K562 (cell line): ENCODE measurements around the gene ANO9. TPM values are rescaled to one million over a fixed set of nuclear protein-coding genes. Genes with fewer than 3 reads are reported as not detected.

Experiments used
- ESRRA ChIP-seq: fragments of 450-650 bp; IDR thresholded peaks from 2 replicates; pipeline ENCODE4 v1.6.1; 2014; ENCODE audit warnings: low read depth, mild to moderate bottlenecking, moderate library complexity, borderline replicate concordance
- EZH2 ChIP-seq: IDR thresholded peaks from 2 replicates; pipeline ENCODE4 v1.6.1; 2012; ENCODE audit warnings: low read depth, mild to moderate bottlenecking, inconsistent platforms, low read length, borderline replicate concordance
- HIVEP1 ChIP-seq: fragments of 250-450 bp; sonication (Bioruptor Pico); IDR thresholded peaks from 2 replicates; pipeline ENCODE4 v1.4.0; 2020; ENCODE audit warnings: mild to moderate bottlenecking
- RFX7 ChIP-seq: fragments of 250-450 bp; sonication (Bioruptor Pico); IDR thresholded peaks from 2 replicates; pipeline ENCODE4 v1.5.1; 2021; ENCODE audit warnings: mild to moderate bottlenecking
- ZKSCAN3 ChIP-seq: fragments of 250-450 bp; sonication (Bioruptor Pico); IDR thresholded peaks from 2 replicates; pipeline ENCODE4 v1.4.0; 2020
- ZNF197 ChIP-seq: fragments of 200-800 bp; sonication (Bioruptor generic); IDR thresholded peaks from 2 replicates; pipeline ENCODE4 v1.6.1; 2016; ENCODE audit warnings: low read depth, missing genetic modification characterization, missing compliant biosample characterization
- ZNF551 ChIP-seq: fragments of 250-450 bp; sonication (Bioruptor Pico); IDR thresholded peaks from 2 replicates; pipeline ENCODE4 v1.5.0; 2021; ENCODE audit warnings: mild to moderate bottlenecking, moderate library complexity
- polyA plus RNA-seq, 8 experiments: library from polyadenylated mRNA; depleted of rRNA in 4 of 8; stranded (reverse) in 5 of 8; unstranded in 3 of 8; fragments of >200 nt; fragmentation: Nextera tagmentation in 2 of 8; fragmentation: Illumina TruSeq in 1 of 8; extraction: Ambion mirVana in 2 of 8; extraction: Trizol in 1 of 8; gene quantifications; 2 replicates each; pipeline versions ENCODE4 v1.2.1 to v1.2.3, GENCODE V29; 2011 to 2014; ENCODE audit warnings: inconsistent platforms in 1 of 8, missing spikeins in 1 of 8
- total RNA-seq, 7 experiments: library from RNA; depleted of rRNA in 6 of 7; stranded (reverse); fragments of >200 nt in 6 of 7; fragmentation: Illumina TruSeq in 2 of 7; extraction: Trizol in 2 of 7; gene quantifications; 2 replicates each; pipeline versions ENCODE4 v1.2.1 to v1.2.3, GENCODE V29; 2011 to 2021; ENCODE audit warnings: low replicate concordance in 1 of 7
- TF ChIP-seq, protein P1 (sequence below), 2 experiments: fragments of 450-650 bp; IDR thresholded peaks; 2 replicates each; pipeline ENCODE4 v1.6.1; 2018; ENCODE audit warnings: mild to moderate bottlenecking in 2 of 2, low read depth in 1 of 2; ENCODE audit not compliant: partially characterized antibody in 2 of 2
- TF ChIP-seq, protein P2 (sequence below): fragments of 450-650 bp; IDR thresholded peaks from 2 replicates; pipeline ENCODE4 v1.6.1; 2016
- TF ChIP-seq, protein P3 (sequence below), 2 experiments: fragments of 450-650 bp; IDR thresholded peaks; 2 replicates each; pipeline ENCODE4 v1.6.1; 2016; ENCODE audit warnings: mild to moderate bottlenecking in 2 of 2, borderline replicate concordance in 1 of 2, low read depth in 1 of 2, moderate library complexity in 1 of 2
- TF ChIP-seq, protein P4 (sequence below): fragments of 450-650 bp; conservative IDR thresholded peaks from 2 replicates; pipeline ENCODE4 v1.6.1; 2016; ENCODE audit warnings: missing genetic modification characterization, low read depth, mild to moderate bottlenecking, missing compliant biosample characterization, moderate library complexity
- TF ChIP-seq, protein P5 (sequence below): fragments of 250-450 bp; sonication (Bioruptor Pico); IDR thresholded peaks from 2 replicates; pipeline ENCODE4 v1.6.1; 2021; ENCODE audit warnings: mild to moderate bottlenecking

Gene ANO9
- total and polyA plus RNA-seq, 9 of the 15 experiments (the other 6 are each of a cell fraction or from before 2014, with no cell fraction given) = 0.20 to 14.5 (median 4.5) TPM

DNA sequence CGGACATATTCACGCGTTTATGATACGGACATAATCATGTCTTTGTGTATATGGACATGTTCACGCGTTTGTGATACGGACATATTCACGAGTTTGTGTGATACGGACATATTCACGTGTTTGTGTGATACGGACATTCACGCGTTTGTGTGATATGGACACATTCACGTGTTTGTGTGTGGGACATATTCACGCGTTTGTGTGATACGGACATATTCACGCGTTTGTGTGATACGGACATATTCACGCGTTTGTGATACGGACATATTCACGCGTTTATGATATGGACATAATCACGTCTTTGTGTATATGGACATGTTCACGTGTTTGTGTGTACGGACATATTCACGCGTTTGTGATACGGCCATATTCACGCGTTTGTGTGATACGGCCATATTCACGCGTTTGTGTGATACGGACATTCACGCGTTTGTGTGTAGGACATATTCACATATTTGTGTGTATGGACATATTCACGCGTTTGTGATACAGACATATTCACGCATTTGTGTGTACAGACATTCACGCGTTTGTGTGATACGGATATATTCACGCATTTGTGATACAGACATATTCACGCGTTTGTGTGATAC, 33.2 kb upstream of the ANO9 start (continued):
- TF ChIP-seq, protein P1, sequence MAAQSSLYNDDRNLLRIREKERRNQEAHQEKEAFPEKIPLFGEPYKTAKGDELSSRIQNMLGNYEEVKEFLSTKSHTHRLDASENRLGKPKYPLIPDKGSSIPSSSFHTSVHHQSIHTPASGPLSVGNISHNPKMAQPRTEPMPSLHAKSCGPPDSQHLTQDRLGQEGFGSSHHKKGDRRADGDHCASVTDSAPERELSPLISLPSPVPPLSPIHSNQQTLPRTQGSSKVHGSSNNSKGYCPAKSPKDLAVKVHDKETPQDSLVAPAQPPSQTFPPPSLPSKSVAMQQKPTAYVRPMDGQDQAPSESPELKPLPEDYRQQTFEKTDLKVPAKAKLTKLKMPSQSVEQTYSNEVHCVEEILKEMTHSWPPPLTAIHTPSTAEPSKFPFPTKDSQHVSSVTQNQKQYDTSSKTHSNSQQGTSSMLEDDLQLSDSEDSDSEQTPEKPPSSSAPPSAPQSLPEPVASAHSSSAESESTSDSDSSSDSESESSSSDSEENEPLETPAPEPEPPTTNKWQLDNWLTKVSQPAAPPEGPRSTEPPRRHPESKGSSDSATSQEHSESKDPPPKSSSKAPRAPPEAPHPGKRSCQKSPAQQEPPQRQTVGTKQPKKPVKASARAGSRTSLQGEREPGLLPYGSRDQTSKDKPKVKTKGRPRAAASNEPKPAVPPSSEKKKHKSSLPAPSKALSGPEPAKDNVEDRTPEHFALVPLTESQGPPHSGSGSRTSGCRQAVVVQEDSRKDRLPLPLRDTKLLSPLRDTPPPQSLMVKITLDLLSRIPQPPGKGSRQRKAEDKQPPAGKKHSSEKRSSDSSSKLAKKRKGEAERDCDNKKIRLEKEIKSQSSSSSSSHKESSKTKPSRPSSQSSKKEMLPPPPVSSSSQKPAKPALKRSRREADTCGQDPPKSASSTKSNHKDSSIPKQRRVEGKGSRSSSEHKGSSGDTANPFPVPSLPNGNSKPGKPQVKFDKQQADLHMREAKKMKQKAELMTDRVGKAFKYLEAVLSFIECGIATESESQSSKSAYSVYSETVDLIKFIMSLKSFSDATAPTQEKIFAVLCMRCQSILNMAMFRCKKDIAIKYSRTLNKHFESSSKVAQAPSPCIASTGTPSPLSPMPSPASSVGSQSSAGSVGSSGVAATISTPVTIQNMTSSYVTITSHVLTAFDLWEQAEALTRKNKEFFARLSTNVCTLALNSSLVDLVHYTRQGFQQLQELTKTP (IDR thresholded peaks at IDR 0.05; ENCODE audit: low read depth in 1 of 2, partially characterized antibody in 2 of 2) = no peak
- TF ChIP-seq ESRRA (no peak), EZH2 (no peak), ZNF197 (CRISPR knock-in tag) (no peak), RFX7 (CRISPR knock-in tag) (no peak), ZNF551 (CRISPR knock-in tag) (no peak), HIVEP1 (CRISPR knock-in tag) (peak; percentile 17; the same call in 1 of the 2 replicates), ZKSCAN3 (CRISPR knock-in tag) (peak; percentile 34; the same call in 1 of the 2 replicates)
- TF ChIP-seq, protein P2, sequence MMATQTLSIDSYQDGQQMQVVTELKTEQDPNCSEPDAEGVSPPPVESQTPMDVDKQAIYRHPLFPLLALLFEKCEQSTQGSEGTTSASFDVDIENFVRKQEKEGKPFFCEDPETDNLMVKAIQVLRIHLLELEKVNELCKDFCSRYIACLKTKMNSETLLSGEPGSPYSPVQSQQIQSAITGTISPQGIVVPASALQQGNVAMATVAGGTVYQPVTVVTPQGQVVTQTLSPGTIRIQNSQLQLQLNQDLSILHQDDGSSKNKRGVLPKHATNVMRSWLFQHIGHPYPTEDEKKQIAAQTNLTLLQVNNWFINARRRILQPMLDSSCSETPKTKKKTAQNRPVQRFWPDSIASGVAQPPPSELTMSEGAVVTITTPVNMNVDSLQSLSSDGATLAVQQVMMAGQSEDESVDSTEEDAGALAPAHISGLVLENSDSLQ = no peak
- TF ChIP-seq, protein P3, sequence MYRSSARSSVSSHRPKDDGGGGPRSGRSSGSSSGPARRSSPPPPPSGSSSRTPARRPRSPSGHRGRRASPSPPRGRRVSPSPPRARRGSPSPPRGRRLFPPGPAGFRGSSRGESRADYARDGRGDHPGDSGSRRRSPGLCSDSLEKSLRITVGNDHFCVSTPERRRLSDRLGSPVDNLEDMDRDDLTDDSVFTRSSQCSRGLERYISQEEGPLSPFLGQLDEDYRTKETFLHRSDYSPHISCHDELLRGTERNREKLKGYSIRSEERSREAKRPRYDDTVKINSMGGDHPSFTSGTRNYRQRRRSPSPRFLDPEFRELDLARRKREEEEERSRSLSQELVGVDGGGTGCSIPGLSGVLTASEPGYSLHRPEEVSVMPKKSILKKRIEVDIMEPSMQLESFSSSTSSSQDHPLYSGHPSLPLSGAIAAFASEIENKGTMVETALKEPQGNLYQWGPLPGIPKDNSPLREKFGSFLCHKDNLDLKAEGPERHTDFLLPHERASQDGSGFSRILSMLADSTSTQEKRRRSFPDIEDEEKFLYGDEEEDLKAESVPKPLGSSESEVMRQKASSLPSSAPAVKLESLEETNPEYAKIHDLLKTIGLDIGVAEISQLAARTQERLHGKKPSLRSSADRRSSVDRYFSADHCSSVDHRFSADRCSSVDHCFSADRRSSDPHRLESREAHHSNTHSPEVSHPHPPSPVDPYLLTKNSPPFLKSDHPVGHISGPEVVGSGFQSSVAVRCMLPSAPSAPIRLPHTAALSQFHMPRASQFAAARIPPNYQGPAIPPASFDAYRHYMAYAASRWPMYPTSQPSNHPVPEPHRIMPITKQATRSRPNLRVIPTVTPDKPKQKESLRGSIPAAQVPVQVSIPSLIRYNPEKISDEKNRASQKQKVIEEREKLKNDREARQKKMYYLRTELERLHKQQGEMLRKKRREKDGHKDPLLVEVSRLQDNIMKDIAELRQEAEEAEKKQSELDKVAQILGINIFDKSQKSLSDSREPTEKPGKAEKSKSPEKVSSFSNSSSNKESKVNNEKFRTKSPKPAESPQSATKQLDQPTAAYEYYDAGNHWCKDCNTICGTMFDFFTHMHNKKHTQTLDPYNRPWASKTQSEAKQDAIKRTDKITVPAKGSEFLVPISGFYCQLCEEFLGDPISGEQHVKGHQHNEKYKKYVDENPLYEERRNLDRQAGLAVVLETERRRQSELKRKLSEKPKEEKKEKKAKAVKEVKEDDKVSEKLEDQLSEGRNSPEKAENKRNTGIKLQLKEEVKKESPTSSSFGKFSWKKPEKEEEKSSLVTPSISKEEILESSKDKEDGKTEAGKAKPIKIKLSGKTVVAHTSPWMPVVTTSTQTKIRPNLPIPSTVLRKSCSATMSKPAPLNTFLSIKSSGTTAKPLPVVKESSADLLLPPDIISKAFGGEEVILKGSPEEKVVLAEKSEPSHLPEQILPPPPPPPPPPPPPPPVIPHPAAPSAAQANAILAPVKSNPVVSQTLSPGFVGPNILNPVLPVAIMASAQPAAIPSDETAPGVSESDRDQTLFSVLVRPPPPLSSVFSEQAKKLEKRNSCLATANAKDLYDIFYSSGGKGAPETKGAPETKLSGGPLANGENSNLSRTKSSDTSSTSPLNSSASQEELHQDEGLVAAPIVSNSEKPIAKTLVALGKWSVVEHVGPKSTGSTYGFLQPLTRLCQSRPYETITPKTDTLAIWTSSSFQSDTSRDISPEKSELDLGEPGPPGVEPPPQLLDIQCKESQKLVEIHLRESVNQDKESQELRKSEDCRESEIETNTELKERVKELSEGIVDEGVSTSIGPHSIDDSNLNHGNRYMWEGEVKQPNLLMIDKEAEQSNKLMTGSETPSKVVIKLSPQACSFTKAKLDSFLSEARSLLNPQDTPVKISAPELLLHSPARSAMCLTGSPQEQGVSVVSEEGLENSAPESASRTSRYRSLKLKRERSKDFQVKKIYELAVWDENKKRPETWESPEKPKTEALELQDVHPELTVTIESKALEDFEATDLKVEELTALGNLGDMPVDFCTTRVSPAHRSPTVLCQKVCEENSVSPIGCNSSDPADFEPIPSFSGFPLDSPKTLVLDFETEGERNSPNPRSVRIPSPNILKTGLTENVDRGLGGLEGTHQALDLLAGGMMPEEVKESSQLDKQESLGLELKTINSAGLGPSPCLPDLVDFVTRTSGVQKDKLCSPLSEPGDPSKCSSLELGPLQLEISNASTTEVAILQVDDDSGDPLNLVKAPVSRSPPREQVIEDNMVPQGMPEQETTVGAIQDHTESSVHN (IDR thresholded peaks at IDR 0.05; ENCODE audit: borderline replicate concordance in 1 of 2, low read depth in 1 of 2) = no peak
- TF ChIP-seq, protein P4, sequence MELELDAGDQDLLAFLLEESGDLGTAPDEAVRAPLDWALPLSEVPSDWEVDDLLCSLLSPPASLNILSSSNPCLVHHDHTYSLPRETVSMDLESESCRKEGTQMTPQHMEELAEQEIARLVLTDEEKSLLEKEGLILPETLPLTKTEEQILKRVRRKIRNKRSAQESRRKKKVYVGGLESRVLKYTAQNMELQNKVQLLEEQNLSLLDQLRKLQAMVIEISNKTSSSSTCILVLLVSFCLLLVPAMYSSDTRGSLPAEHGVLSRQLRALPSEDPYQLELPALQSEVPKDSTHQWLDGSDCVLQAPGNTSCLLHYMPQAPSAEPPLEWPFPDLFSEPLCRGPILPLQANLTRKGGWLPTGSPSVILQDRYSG (tag) = 0 out of 2 replicates have a peak, but pooled peaks have one; percentile 27
- TF ChIP-seq, protein P5, sequence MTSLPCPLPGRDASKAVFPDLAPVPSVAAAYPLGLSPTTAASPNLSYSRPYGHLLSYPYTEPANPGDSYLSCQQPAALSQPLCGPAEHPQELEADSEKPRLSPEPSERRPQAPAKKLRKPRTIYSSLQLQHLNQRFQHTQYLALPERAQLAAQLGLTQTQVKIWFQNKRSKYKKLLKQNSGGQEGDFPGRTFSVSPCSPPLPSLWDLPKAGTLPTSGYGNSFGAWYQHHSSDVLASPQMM (CRISPR knock-in tag) = no peak
